Stimulated activated CD4-positive, alpha-beta T cell treated with anti-CD3 and anti-CD28 coated beads, Interleukin-15, amount 100 ng/mL, for 48 hours (primary cell): ENCODE data around the gene ZNF225.
A peak's percentile ranks its signal among the peaks of the same experiment; 100 is the strongest.
"Not testable (repeated sequence)": the region's sequence is repeated elsewhere in the genome, so short reads cannot be mapped to it uniquely, and the experiment has no call there.

Experiments used
- DNase-seq, 2 donors: peaks; one replicate each; pipeline ENCODE4 v3.0.0-alpha.2; 2020; ENCODE audit warnings: low read depth in 2 of 2

Gene ZNF225

GRCh38 chr19:44113138-44113783, at the start of gene ZNF225:
ZNF225 (plus strand) TSS chr19:44113399; CDS start chr19:44115828, 2,429 bp downstream.
- DNase-seq: peak; percentile 79 to 84

GRCh38 chr19:44066305-44066704, 46.9 kb upstream of the ZNF225 start:
- no peak for DNase-seq

GRCh38 chr19:44069415-44069814, 43.8 kb upstream of the ZNF225 start:
- no peak for DNase-seq

GRCh38 chr19:44071824-44072542, 41.2 kb upstream of the ZNF225 start, which contains the start of gene ZNF284:
ZNF284 (plus strand) TSS chr19:44072159; CDS start chr19:44076390, 4,231 bp downstream.
- DNase-seq: peak; percentile 68 to 81

DNA sequence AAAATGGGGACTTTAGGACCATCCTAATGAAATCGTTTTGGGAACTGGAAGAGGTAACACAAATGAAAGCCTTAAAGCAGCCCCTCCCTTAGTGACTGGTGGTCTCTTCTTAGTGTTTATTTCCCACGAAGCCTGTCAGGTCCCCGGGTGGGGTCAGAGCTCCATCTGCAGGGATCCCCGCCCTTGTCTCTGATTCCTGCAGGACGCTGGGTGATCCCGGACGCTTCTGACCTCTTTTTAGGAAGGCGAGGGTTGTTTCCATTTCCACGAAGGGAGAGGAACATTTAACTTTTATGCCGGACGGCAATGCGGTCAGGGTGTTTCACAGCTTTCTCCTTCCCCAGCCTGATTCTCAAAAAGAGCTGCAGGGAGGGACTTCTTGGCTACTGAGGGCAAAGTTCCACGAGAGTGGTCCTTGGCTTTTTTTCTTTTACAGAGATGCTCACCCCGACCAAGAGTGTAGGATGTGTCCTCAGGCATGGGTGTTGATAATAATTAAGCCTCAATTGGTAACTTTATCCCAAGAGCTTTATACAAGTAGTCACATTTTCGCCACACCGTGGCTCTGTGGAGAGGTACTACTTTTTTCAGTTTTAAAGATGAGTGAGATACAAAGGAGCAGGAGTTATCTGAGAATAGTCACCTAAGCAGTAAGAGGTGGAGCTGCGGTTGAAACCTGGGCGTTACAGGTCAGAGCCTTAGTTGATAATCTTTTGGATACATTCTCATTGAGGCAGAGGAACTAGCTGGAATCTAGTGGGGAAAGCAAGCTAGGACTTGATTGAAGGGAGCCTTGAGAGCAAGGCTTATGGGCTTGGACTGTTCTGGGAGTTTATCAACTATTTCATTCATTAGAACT, 40.4 kb upstream of the ZNF225 start:
- DNase-seq: no peak

DNA sequence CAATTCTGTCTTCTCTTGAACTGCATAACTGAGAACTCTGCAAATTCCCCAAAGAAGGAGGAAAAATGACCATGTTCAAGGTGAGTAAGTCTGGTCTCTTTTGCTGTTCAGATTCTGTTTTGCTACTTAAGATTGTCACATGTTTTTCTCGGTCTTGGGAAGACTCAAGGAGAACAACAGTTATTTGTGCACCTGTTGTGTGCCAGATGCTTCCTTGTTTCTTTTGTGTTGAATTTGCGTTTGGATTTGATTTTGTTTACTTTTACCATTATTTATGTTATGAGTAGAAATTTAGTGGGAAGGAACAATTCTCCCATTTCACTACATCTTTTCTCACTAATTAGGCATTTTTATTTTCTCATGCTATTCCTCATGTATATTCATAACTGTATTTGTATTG, 36.9 kb upstream of the ZNF225 start:
- no peak for DNase-seq

GRCh38 chr19:44092108-44092507, 21.1 kb upstream of the ZNF225 start:
- DNase-seq: no peak

- DNase-seq: peak; percentile 76 to 82
Measured at GRCh38 chr19:44093931-44094765, 19.1 kb upstream of the ZNF225 start, which contains the start of gene ZNF224. ZNF224 (plus strand) TSS chr19:44094361; CDS start chr19:44097874, 3,513 bp downstream.

DNA sequence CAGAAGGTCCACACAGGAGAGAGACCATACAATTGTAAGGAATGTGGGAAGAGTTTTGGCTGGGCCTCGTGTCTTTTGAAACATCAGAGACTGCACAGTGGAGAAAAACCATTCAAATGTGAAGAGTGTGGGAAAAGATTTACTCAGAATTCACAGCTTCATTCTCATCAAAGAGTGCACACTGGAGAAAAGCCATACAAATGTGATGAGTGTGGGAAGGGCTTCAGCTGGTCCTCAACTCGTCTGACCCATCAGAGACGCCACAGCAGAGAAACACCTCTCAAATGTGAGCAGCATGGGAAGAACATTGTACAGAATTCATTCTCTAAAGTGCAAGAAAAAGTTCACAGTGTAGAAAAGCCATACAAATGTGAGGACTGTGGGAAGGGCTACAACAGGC, 5.4 kb upstream of the ZNF225 start:
- no peak for DNase-seq

DNA sequence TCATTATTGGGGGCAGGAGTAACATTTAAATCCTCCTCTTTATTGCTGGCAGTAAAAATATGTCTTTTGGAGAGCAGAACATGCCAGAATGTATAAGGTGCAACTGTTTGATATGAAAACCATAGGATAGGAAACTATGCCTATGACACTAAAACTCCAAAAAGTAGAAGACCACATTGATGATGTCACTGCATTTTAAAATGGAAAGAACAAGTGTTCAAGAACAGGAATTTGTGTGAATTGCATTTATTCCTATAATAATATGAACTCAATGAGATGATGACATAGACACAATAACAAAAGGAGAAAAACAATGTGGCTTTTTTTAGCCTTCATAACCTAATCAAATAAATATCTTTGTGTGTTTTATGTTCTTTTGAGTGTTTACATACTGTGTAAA, 3.7 kb upstream of the ZNF225 start:
- no peak for DNase-seq

GRCh38 chr19:44111910-44112463, 1.2 kb upstream of the ZNF225 start:
- no peak for DNase-seq

- no peak for DNase-seq
Measured at GRCh38 chr19:44112802-44113137, 429 bp upstream of the ZNF225 start.

GRCh38 chr19:44113784-44114390, 688 bp downstream of the ZNF225 start:
- DNase-seq: no peak

DNA sequence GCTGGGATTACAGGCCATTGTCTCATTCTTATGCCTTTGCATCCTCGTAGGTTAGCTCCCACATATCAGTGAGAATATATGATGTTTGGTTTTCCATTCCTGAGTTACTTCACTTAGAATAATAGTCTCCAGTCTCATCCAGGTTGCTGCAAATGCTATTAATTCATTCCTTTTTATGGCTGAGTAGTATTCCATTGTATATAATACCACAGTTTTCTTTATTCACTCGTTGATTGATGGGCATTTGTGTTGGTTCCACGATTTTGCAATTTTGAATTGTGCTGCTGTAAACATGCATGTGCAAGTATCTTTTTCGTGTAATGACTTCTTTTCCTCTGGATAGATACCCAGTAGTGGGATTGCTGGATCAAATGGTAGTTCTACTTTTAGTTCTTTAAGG, 8.0 kb downstream of the ZNF225 start:
- DNase-seq: not testable (repeated sequence)

GRCh38 chr19:44131955-44132354, 18.8 kb downstream of the ZNF225 start:
- no peak for DNase-seq

DNA sequence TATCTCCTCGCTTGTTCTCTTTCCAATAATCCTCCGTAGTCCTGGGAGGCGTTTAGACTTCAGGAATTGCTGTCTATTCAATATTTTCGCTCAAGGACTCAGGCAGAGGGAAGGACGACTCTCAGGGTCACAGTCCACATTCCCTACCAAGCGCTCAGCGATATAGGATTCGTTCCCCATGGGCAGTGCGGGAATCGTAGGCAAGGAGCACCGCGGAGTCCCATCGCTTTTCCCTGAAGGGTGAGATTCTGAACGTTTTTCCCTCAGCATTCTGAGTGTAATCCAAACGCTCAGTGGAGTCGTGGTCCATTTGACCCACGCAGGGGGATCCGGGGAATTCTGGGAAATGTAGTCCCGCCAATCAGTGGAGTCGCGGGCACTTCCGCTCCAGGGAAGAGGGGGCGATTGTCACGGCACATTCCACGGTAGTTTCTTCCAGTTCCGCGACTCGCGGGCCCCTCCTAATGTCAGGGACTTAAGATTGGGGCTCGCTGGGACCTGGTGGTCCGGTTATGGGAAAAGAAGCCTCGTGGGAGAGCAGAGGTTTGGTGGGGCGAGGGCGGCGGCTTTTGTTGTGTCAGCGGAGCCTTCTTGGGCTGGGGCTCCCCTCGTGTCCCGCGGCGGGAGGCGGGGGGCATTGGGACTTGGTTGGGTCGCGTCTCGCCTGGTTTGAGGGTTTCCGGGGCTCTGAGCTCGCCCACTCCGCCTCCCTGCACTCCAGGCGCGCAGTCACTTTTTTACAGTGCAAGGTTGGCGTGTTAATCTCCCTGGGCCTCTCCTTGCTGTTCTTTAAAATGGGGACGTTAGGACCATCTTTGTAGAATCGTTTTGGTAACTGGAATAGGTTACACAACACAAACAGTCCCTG, 28.2 kb downstream of the ZNF225 start, which contains the start of gene ZNF234:
ZNF234 (plus strand) TSS at position 364 of the 868 bp plus-strand sequence. CDS start 3,079 bp downstream, outside the sequence.
- DNase-seq: peak; percentile 33 to 61

GRCh38 chr19:44142059-44142433, 28.8 kb downstream of the ZNF225 start:
- DNase-seq: no peak

GRCh38 chr19:44149776-44150175, 36.6 kb downstream of the ZNF225 start:
- no peak for DNase-seq

- DNase-seq: no peak
Measured at GRCh38 chr19:44151491-44151890, 38.3 kb downstream of the ZNF225 start.

GRCh38 chr19:44156475-44156874, 43.3 kb downstream of the ZNF225 start:
- DNase-seq: no peak
